Parathyroid adenoma (tissue), 2 donors: Measurements from ENCODE around the gene AGAP1.

Experiments
- H2AFZ ChIP-seq: fragments of 300-600 bp; sonication (generic); one replicate; pipeline ENCODE4 v1.7.0; 2017; ENCODE audit warnings: antibody characterized with exemption, mild to moderate bottlenecking
- H3K27ac ChIP-seq: fragments of 300-600 bp; sonication (generic); one replicate; pipeline ENCODE4 v1.7.0; 2017
- H3K27me3 ChIP-seq: fragments of 300-600 bp; sonication (generic); one replicate; pipeline ENCODE4 v1.7.0; 2017; ENCODE audit warnings: low read length; ENCODE audit not compliant: control insufficient read depth, insufficient read depth
- H3K36me3 ChIP-seq: fragments of 300-600 bp; sonication (generic); one replicate; pipeline ENCODE4 v1.7.0; 2017; ENCODE audit warnings: low read length; ENCODE audit not compliant: control insufficient read depth, insufficient read depth
- H3K4me1 ChIP-seq: fragments of 300-600 bp; sonication (generic); one replicate; pipeline ENCODE4 v1.7.0; 2017; ENCODE audit warnings: control low read depth
- H3K4me2 ChIP-seq: fragments of 300-600 bp; sonication (generic); one replicate; pipeline ENCODE4 v1.7.0; 2017; ENCODE audit warnings: low read length
- H3K4me3 ChIP-seq: fragments of 300-600 bp; sonication (generic); one replicate; pipeline ENCODE4 v1.7.0; 2017; ENCODE audit warnings: low read depth, low read length
- H3K79me2 ChIP-seq: fragments of 300-600 bp; sonication (generic); one replicate; pipeline ENCODE4 v1.7.0; 2017; ENCODE audit warnings: control low read depth
- H3K9ac ChIP-seq: fragments of 300-600 bp; sonication (generic); one replicate; pipeline ENCODE4 v1.7.0; 2017; ENCODE audit warnings: mild to moderate bottlenecking
- H3K9me3 ChIP-seq: fragments of 300-600 bp; sonication (generic); one replicate; pipeline ENCODE4 v1.7.0; 2017; ENCODE audit warnings: low read length; ENCODE audit not compliant: control insufficient read depth
- CTCF ChIP-seq: fragments of 300-600 bp; sonication (generic); IDR thresholded peaks from one replicate; pipeline ENCODE4 v1.7.0; 2017; ENCODE audit warnings: antibody characterized with exemption, mild to moderate bottlenecking
- donor health status: primary hyperparathyroidism.

AGAP1 gene

DNA sequence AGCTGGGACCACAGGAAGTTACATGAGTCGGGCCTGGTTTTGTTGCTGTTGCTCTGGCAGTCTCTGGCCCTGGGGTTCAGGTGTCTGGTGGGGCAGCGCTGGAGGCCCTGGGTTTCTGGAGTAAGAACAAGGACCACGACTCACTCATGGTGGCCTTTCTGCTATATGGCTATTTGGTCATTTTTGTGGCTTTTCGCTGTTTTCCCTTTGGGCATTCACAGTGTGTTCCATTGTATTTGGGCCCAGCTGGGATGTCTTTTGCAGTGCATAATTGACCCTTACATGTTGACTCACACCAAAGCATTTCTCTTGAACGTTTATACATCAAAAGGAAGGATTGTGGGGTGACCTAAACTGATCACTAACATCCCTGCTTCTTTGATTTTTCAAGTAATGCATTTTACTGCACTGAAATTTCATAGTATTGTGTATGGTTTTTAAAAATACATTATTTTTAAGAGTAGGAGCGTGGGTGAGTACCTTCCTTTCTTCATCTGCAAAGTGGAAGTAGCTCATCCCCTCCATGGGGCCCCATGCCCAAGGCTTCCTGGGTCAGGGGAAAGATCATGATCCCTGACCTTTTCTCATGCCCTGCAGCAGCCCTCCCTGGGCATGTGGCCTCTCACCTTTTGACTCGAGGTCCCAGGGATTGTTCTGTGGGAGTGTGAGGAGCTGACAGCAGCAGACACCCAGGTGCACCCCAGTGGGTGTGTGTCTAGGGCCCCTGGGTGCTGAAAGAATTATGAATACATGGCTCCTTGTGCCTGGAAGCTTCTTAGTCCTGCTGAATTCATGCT lies 225.5 kb downstream of the AGAP1 start:
- Histone ChIP-seq H3K79me2 (peaks cover 8% of the 10 kb centered on the region), H3K9ac (no peak overlapping the region), H3K4me3 (no peak overlapping the region), H3K9me3 (no peaks in the 10 kb centered on the region), H2AFZ (no peak overlapping the region), H3K27me3 (no peaks in the 10 kb centered on the region), H3K36me3 (no peaks in the 10 kb centered on the region), H3K4me2 (no peak overlapping the region), H3K4me1 (peaks cover 5% of the 10 kb centered on the region), H3K27ac (no peak overlapping the region)
- no peak for TF ChIP-seq CTCF

GRCh38 chr2:235721625-235722024 lies 227.8 kb downstream of the AGAP1 start:
- H3K36me3 ChIP-seq = no peaks in the 10 kb centered on the region
- peaks cover 5% of the 10 kb centered on the region for H3K4me1 ChIP-seq
- H3K79me2 ChIP-seq = peaks cover 2% of the 10 kb centered on the region
- no peak overlapping the region for H3K4me3 ChIP-seq
- TF ChIP-seq CTCF = no peak
- no peak overlapping the region for H3K27ac ChIP-seq
- no peaks in the 10 kb centered on the region for H3K9me3 ChIP-seq
- no peak overlapping the region for H3K4me2 ChIP-seq
- H2AFZ ChIP-seq = no peak overlapping the region
- no peak overlapping the region for H3K9ac ChIP-seq
- H3K27me3 ChIP-seq = no peaks in the 10 kb centered on the region

DNA sequence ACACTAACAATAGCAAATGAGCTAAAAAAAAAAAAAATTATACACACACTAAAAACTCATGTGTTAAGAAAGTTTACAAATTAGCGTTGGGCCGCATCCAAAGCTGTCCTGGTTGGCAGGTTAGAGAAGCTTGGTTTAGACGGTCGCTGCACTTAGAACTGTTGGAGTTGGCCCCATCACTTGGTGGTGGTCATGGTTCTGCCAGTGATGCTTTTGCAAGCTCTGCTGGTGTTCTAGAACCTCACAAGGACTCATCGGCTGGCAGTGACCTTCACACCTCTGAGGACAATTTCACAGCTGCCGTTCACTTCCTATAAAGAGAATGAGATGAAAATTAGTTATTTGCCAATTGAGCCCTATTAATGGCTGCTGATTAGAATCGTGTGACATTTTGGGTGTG lies 229.0 kb downstream of the AGAP1 start:
- Histone ChIP-seq H3K27ac (no peak overlapping the region), H3K4me1 (no peaks in the 10 kb centered on the region), H3K79me2 (peaks cover 2% of the 10 kb centered on the region), H3K36me3 (no peaks in the 10 kb centered on the region), H2AFZ (no peak overlapping the region), H3K9me3 (no peaks in the 10 kb centered on the region), H3K4me3 (no peak overlapping the region), H3K27me3 (no peaks in the 10 kb centered on the region), H3K9ac (no peak overlapping the region), H3K4me2 (no peak overlapping the region)
- no peak for TF ChIP-seq CTCF

DNA sequence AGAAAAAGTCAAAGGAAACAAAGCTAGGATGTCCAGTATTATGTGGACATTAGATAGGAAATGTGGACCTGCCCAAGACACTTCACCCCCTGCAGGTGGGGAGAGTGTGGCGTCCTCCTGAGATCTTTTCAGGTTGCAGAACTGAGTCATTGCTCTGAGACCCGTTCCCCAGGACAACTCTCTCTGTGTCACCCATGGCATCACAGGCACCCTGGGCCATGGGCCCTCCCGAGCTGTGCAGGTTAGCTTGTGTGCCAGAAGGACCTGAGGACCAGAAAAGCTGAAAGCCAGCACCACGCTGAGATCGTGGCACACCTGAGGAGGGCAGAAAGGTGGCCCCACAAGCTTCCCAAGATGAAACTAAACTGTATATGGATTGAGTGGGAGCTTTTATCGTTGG lies 229.5 kb downstream of the AGAP1 start:
- Histone ChIP-seq H3K9me3 (no peaks in the 10 kb centered on the region), H3K27ac (no peak overlapping the region), H3K27me3 (no peaks in the 10 kb centered on the region), H3K79me2 (peaks cover 2% of the 10 kb centered on the region), H3K4me1 (no peaks in the 10 kb centered on the region), H3K4me3 (no peak overlapping the region), H3K36me3 (no peaks in the 10 kb centered on the region), H3K4me2 (no peak overlapping the region), H2AFZ (no peak overlapping the region), H3K9ac (no peak overlapping the region)
- TF ChIP-seq CTCF = no peak
